NCI-H187 (cell line): ENCODE results near the gene KRTAP25-1.

Experiments
- DNase-seq, 2 experiments: peaks; one replicate each; lab custom pipeline; 2025; lab: John Stamatoyannopoulos, UW

Gene KRTAP25-1

GRCh38 chr21:30289215-30289614 lies at the start of gene KRTAP25-1:
Gene KRTAP25-1, minus strand, starts transcription at chr21:30289514. Its CDS starts 24 bp downstream, at chr21:30289490.
- DNase-seq: no peak

GRCh38 chr21:30338717-30339116 lies 49.4 kb upstream of the KRTAP25-1 start:
- no peak for DNase-seq

- no peak for DNase-seq
Measured at GRCh38 chr21:30337772-30338171, 48.5 kb upstream of the KRTAP25-1 start.

- no peak for DNase-seq
Measured at GRCh38 chr21:30337276-30337744, 48.0 kb upstream of the KRTAP25-1 start, which contains the start of gene KRTAP27-1. Gene KRTAP27-1, minus strand, starts transcription at chr21:30337694. Its CDS starts 26 bp downstream, at chr21:30337668.

GRCh38 chr21:30336596-30336995 lies 47.3 kb upstream of the KRTAP25-1 start:
- DNase-seq: no peak

- no peak for DNase-seq
Measured at GRCh38 chr21:30333736-30334135, 44.4 kb upstream of the KRTAP25-1 start.

GRCh38 chr21:30332681-30333080 lies 43.4 kb upstream of the KRTAP25-1 start:
- no peak for DNase-seq

GRCh38 chr21:30329203-30329875 lies 40.0 kb upstream of the KRTAP25-1 start:
- no peak for DNase-seq

GRCh38 chr21:30326390-30326789 lies 37.1 kb upstream of the KRTAP25-1 start:
- no peak for DNase-seq

- DNase-seq: no peak
Measured at GRCh38 chr21:30320215-30320614, 30.9 kb upstream of the KRTAP25-1 start, which contains the start of gene KRTAP26-1. Gene KRTAP26-1, minus strand, starts transcription at chr21:30320315. Its CDS starts 280 bp downstream, at chr21:30320035.

- no peak for DNase-seq
Measured at GRCh38 chr21:30315701-30316100, 26.4 kb upstream of the KRTAP25-1 start.

- DNase-seq: no peak
Measured at GRCh38 chr21:30306884-30307283, 17.6 kb upstream of the KRTAP25-1 start.

GRCh38 chr21:30305136-30305535 lies 15.8 kb upstream of the KRTAP25-1 start:
- DNase-seq: no peak

- no peak for DNase-seq
Measured at GRCh38 chr21:30282850-30283249, 6.5 kb downstream of the KRTAP25-1 start, which contains the start of gene KRTAP24-1. Gene KRTAP24-1, minus strand, starts transcription at chr21:30282950. Its CDS starts 18 bp downstream, at chr21:30282932.

GRCh38 chr21:30271611-30272010 lies 17.7 kb downstream of the KRTAP25-1 start:
- no peak for DNase-seq

- DNase-seq: no peak
Measured at GRCh38 chr21:30271156-30271555, 18.2 kb downstream of the KRTAP25-1 start.

- DNase-seq: no peak
Measured at GRCh38 chr21:30269803-30270530, 19.3 kb downstream of the KRTAP25-1 start.

- no peak for DNase-seq
Measured at GRCh38 chr21:30268608-30269197, 20.6 kb downstream of the KRTAP25-1 start.

GRCh38 chr21:30257773-30258172 lies 31.5 kb downstream of the KRTAP25-1 start:
- no peak for DNase-seq

- no peak for DNase-seq
Measured at GRCh38 chr21:30256100-30256499, 33.2 kb downstream of the KRTAP25-1 start.

- no peak for DNase-seq
Measured at GRCh38 chr21:30255679-30256078, 33.6 kb downstream of the KRTAP25-1 start.

- no peak for DNase-seq
Measured at GRCh38 chr21:30251781-30252180, 37.5 kb downstream of the KRTAP25-1 start.

- no peak for DNase-seq
Measured at GRCh38 chr21:30249936-30250335, 39.4 kb downstream of the KRTAP25-1 start.
